ENCODE results near the gene LRP3.
A peak's percentile ranks its signal among the peaks of the same experiment; 100 is the strongest.

LRP3 gene

DNA sequence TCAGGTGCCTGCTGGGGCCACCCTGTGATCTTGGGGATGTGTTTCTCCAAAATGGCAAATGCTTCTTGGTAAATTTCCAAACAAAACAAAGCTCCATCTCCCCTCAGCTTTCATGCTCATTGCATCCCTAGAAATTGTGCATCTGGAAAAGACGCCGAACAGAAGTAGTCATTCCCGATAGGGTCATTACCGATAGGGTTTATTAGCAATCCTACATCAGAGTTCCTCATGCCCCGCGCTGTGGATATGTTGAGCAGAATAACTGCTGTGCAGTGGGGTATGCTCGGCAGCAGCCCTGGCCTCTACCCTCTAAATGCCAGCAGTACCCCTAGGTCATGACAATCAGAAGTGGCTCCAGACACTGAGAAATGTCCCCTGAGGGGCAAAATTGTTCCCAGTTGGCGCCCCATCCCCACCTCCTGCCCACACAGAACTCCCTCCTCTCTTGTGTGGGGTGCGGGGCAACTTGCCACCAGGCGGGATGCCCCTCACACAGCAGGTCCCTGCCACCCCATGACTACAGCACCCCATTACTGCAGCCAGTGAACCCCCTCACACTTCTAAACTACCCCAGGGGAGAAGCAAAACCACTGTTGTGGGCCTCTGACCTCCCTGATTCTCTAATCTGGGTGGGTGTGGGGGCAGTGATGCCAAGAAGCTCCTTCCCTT is 44.5 kb downstream of the LRP3 start:
- Histone ChIP-seq H3K27ac (no peak overlapping the region), H3K27me3 (ENCODE audit: control insufficient read depth, insufficient read depth, low read length) (no peaks in the 10 kb centered on the region), H3K79me2 (no peaks in the 10 kb centered on the region), H2AFZ (no peak overlapping the region), H3K9ac (no peak overlapping the region), H3K36me3 (ENCODE audit: control insufficient read depth, insufficient read depth, low read length) (no peaks in the 10 kb centered on the region), H3K4me2 (ENCODE audit: low read length) (no peak overlapping the region), H3K4me1 (no peaks in the 10 kb centered on the region), H3K4me3 (ENCODE audit: low read depth, low read length) (no peak overlapping the region), H3K9me3 (ENCODE audit: control insufficient read depth, low read length) (no peaks in the 10 kb centered on the region)
- TF ChIP-seq, protein P1, sequence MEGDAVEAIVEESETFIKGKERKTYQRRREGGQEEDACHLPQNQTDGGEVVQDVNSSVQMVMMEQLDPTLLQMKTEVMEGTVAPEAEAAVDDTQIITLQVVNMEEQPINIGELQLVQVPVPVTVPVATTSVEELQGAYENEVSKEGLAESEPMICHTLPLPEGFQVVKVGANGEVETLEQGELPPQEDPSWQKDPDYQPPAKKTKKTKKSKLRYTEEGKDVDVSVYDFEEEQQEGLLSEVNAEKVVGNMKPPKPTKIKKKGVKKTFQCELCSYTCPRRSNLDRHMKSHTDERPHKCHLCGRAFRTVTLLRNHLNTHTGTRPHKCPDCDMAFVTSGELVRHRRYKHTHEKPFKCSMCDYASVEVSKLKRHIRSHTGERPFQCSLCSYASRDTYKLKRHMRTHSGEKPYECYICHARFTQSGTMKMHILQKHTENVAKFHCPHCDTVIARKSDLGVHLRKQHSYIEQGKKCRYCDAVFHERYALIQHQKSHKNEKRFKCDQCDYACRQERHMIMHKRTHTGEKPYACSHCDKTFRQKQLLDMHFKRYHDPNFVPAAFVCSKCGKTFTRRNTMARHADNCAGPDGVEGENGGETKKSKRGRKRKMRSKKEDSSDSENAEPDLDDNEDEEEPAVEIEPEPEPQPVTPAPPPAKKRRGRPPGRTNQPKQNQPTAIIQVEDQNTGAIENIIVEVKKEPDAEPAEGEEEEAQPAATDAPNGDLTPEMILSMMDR (IDR thresholded peaks at IDR 0.05): no peak

DNA sequence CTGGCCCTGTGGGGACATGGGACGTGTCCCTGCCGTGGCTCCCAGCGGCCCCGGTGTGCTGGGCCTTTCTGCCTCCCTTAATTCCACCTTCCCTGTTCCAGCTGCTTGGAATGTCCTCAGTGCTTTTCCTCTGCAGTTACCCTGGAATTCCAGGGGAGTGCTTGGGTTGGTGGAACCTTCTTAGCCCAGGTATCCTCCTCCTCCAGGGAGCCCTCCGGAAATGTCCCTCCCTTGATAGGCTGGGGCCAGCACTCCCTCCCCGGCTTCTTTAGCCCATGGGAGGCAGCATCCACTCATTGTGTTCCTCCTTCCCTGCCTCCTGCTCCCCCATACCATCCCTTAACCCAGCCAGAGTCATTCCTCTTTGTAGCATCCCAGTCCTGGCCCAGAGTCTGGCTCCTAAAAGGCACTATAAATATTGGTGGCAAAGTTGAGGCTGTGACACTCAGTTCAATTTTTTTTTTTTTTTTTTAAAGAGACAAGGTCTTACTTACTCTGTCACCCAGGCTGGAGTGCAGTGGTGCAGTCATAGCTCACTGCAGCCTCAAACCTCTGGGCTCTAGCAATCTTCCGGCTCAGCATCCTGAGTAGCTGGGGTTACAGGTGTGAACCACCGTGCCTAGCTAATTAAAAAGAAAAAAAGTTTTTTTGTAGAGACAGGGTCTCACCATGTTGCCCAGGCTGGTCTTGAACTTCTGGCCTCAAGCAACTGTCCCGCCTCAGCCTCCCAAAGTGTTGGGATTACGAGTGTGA is 45.3 kb downstream of the LRP3 start:
- Histone ChIP-seq H3K4me3 (ENCODE audit: low read depth, low read length) (no peak overlapping the region), H3K36me3 (ENCODE audit: control insufficient read depth, insufficient read depth, low read length) (no peaks in the 10 kb centered on the region), H3K9ac (no peak overlapping the region), H3K79me2 (no peaks in the 10 kb centered on the region), H2AFZ (no peak overlapping the region), H3K27ac (no peak overlapping the region), H3K27me3 (ENCODE audit: control insufficient read depth, insufficient read depth, low read length) (no peaks in the 10 kb centered on the region), H3K4me1 (no peaks in the 10 kb centered on the region), H3K9me3 (ENCODE audit: control insufficient read depth, low read length) (no peaks in the 10 kb centered on the region), H3K4me2 (ENCODE audit: low read length) (no peak overlapping the region)
- TF ChIP-seq, protein P1 (IDR thresholded peaks at IDR 0.05): no peak

DNA sequence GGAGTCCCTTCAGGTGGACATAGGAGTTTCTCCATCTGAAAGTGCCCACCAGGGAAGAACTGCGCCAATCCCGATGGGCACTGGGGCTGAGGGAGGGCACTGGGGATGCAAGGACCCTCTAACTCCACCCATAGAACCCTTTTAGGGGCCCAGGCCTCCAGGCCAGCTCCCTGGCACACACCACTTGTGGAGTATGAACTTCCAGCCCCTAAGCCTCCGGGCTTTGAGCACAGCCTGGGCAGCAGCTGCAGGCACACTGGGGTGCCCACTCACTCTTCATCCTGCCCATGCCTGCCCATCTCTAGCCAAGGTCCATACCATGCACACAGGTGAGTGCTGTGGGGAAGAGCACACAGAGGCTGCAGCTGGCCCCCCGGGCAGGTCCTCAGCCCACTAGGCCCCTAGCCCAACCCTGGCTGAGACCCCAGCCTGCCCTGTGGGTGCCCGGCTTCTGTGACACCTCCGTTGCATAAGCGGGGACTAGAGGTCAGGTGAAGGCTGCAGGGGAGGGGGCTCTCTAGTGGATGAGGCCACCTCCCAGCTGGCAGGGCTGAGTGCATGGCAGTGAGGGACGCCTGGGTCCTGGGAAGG is 46.1 kb downstream of the LRP3 start:
- H3K9ac ChIP-seq: no peak overlapping the region

DNA sequence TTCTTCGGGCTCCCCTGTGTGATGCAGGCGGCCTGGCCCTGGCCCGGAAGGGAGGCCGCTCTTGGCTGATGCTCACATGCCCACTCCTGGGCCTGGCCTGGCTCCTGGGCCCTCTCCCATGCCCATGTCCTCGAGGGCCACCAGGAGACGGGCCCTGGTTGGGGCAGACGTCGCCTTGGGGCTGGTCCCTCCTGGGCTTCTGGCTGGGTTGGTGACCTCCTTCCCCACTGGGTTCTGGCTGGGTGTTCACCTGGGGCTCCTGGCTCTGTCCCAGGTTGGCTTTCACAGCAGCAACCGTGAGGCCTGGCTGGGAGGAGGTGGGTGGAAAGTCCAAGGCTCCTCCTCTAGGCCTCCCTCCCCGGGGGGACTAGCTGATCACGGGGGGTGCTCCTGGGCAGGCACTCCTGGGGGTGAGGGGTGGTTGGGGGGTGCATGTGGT is 47.0 kb downstream of the LRP3 start:
- Histone ChIP-seq H2AFZ (peak overlapping the region; percentile 74), H3K4me3 (ENCODE audit: low read depth, low read length) (no peak overlapping the region), H3K4me1 (no peaks in the 10 kb centered on the region), H3K27me3 (ENCODE audit: control insufficient read depth, insufficient read depth, low read length) (no peaks in the 10 kb centered on the region), H3K9ac (no peak overlapping the region), H3K79me2 (no peaks in the 10 kb centered on the region), H3K9me3 (ENCODE audit: control insufficient read depth, low read length) (no peaks in the 10 kb centered on the region), H3K36me3 (ENCODE audit: control insufficient read depth, insufficient read depth, low read length) (no peaks in the 10 kb centered on the region), H3K27ac (no peak overlapping the region), H3K4me2 (ENCODE audit: low read length) (no peak overlapping the region)
- TF ChIP-seq, protein P1 (IDR thresholded peaks at IDR 0.05): no peak

More for the DNA sequence above, 46.1 kb downstream of the LRP3 start:
- Histone ChIP-seq H3K9me3 (ENCODE audit: control insufficient read depth, low read length) (no peaks in the 10 kb centered on the region), H3K36me3 (ENCODE audit: control insufficient read depth, insufficient read depth, low read length) (no peaks in the 10 kb centered on the region), H3K27me3 (ENCODE audit: control insufficient read depth, insufficient read depth, low read length) (no peaks in the 10 kb centered on the region), H3K4me1 (no peaks in the 10 kb centered on the region), H3K27ac (no peak overlapping the region), H3K4me2 (ENCODE audit: low read length) (no peak overlapping the region), H3K79me2 (no peaks in the 10 kb centered on the region), H3K4me3 (ENCODE audit: low read depth, low read length) (no peak overlapping the region), H2AFZ (no peak overlapping the region)
- TF ChIP-seq, protein P1 (IDR thresholded peaks at IDR 0.05): no peak
